ENCODE measurements around the gene PRR15L. TPM values are rescaled to one million over a fixed set of nuclear protein-coding genes. Genes with fewer than 3 reads are reported as not detected.
"Not testable (repeated sequence)": the region's sequence is repeated elsewhere in the genome, so short reads cannot be mapped to it uniquely, and the experiment has no call there.

PRR15L gene
- total and polyA plus RNA-seq, 12 donors = 0.03 to 0.24 (median 0.19) TPM; not detected in 9

DNA sequence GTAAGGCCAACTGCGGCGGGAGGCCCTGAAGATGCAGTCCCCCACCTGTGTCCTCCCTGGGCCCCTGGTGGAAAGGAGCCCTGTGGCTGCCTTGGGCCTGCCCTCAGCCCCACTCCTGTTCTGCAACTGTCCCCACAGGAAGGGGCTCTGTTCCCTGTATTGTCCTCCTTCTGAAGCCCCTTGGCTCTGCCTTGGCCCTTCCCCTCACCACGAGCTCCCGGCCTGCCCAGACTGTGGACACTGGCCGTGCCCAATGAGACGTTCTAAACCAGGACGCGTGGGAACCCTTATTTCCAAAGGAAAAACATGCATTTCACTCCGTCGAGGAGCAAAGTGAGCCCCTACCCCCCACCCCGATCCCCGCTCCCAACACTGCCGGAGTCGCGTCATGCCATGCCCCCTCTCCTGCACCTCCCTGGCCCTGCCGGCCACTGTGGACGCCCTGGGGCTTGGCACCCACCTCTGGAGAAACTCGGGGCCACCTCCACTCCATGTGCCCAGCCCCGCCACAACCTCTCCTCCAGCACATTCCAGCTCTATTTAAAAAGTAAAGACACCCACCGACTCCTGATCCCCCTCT, 29.8 kb downstream of the PRR15L start:
- H3K27ac ChIP-seq = no peak overlapping the region

DNA sequence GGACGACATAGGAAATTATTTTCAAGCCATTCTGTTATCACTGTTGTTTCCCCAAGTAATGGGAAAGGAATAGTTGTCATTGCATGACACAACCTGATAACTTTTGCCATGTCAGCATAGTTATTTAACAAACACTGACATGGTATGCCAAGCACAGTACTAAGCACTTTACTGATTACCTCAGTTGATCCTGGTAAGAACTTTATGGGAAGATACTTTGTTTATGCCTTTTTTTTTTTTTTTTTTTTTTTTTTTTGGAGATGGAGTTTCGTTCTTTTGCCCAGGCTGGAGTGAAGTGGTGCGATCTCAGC, 32.0 kb downstream of the PRR15L start:
- Histone ChIP-seq H3K36me3 (replicated peaks in 1 of 2) (peaks cover 0 to 57% of the 10 kb centered on the region in 2 donors), H3K27me3 (no peaks in the 10 kb centered on the region), H3K9me3 (replicated peaks in 1 of 3) (no peaks in the 10 kb centered on the region), H3K4me3 (no peak overlapping the region), H3K27ac (no peak overlapping the region), H3K4me1 (replicated peaks in 1 of 2) (peaks cover 0 to 8% of the 10 kb centered on the region in 2 donors)
- TF ChIP-seq, protein P1, sequence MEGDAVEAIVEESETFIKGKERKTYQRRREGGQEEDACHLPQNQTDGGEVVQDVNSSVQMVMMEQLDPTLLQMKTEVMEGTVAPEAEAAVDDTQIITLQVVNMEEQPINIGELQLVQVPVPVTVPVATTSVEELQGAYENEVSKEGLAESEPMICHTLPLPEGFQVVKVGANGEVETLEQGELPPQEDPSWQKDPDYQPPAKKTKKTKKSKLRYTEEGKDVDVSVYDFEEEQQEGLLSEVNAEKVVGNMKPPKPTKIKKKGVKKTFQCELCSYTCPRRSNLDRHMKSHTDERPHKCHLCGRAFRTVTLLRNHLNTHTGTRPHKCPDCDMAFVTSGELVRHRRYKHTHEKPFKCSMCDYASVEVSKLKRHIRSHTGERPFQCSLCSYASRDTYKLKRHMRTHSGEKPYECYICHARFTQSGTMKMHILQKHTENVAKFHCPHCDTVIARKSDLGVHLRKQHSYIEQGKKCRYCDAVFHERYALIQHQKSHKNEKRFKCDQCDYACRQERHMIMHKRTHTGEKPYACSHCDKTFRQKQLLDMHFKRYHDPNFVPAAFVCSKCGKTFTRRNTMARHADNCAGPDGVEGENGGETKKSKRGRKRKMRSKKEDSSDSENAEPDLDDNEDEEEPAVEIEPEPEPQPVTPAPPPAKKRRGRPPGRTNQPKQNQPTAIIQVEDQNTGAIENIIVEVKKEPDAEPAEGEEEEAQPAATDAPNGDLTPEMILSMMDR (IDR thresholded peaks at IDR 0.05) = no peak
- no peak for TF ChIP-seq POLR2A (IDR thresholded peaks at IDR 0.05)
- 86 to 92% (median 88%) methylated on average over 3 of the region's 3 CpGs for WGBS, 4 donors
- DNase-seq = no peak
- intact Hi-C loops (cut with DNase I) = no loop called here

More for the DNA sequence above, 29.8 kb downstream of the PRR15L start:
- H3K4me1 ChIP-seq (replicated peaks in 1 of 2) = peaks cover 0 to 8% of the 10 kb centered on the region in 2 donors
- WGBS, 4 donors = 91 to 95% (median 93%) methylated on average over 16 to 20 of the region's 20 CpGs
- DNase-seq = no peak
- no peak for TF ChIP-seq POLR2A (IDR thresholded peaks at IDR 0.05)
- TF ChIP-seq, protein P1 (IDR thresholded peaks at IDR 0.05) = no peak
- intact Hi-C loops (cut with DNase I) = no loop called here
- H3K36me3 ChIP-seq (replicated peaks in 1 of 2) = peaks cover 0 to 53% of the 10 kb centered on the region in 2 donors
- H3K27me3 ChIP-seq = no peaks in the 10 kb centered on the region
- H3K4me3 ChIP-seq = no peak overlapping the region
- H3K9me3 ChIP-seq (replicated peaks in 1 of 3) = no peaks in the 10 kb centered on the region

DNA sequence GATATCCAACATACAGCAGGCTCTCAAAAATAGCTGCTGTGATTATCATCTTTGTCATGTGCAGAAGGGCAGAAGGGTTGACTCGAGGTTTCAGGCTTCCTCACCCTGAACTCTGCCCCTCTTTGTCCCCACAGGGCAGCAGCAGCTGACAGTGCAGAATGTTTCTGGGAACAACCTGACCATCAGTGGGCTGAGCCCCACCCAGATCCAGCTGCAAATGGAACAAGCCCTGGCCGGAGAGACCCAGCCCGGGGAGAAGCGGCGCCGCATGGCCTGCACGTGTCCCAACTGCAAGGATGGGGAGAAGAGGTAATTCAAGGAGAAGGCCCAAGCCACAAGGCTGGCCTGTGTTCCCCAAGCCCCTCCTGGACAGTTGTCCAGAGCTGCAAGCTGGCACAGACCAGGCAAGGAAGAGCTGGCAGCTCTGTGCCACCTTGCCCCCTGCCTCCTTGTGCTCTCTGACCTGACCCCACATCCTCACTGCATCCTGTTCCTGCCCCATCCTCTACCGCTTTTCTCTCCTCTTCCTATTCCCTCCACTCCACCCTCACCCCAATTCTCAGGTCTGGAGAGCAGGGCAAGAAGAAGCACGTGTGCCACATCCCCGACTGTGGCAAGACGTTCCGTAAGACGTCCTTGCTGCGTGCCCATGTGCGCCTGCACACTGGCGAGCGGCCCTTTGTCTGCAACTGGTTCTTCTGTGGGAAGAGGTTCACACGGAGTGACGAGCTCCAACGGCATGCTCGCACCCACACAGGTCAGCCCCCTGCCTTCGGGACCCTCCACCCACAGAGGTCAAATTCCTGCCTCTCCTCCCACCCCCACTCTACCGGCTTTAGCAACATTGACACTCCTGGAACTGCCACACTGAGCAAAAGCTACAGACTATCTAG, 32.7 kb downstream of the PRR15L start:
- H3K4me1 ChIP-seq (replicated peaks in 1 of 2) = peaks cover 0 to 8% of the 10 kb centered on the region in 2 donors
- WGBS, 4 donors = 85 to 92% (median 87%) methylated on average over 23 of the region's 23 CpGs
- H3K27ac ChIP-seq = no peak overlapping the region
- DNase-seq = no peak
- no peaks in the 10 kb centered on the region for H3K9me3 ChIP-seq (replicated peaks in 1 of 3)
- H3K27me3 ChIP-seq = no peaks in the 10 kb centered on the region
- H3K4me3 ChIP-seq = no peak overlapping the region
- TF ChIP-seq POLR2A (IDR thresholded peaks at IDR 0.05) = no peak
- TF ChIP-seq, protein P1 (IDR thresholded peaks at IDR 0.05) = no peak
- peaks cover 0 to 53% of the 10 kb centered on the region in 2 donors for H3K36me3 ChIP-seq (replicated peaks in 1 of 2)
- intact Hi-C loops (cut with DNase I) = no loop called here

DNA sequence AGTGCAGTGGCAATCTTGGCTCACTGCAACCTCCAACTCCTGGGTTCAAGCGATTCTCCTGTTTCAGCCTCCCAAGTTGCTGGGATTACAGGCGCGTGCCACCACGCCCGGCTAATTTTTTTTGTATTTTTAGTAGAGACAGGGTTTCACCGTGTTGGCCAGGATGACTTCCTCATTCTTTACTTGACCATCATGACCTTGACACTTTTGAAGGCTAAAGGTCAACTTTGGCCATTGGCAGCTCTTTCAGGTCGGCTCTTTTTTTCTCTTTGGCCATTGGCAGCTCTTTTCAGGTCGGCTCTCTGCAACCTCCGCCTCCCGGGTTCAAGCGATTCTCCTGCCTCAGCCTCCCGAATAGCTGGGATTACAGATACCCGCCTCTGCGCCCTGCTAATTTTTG, 37.8 kb downstream of the PRR15L start:
- intact Hi-C loops (cut with DNase I); DNase-seq; H3K27me3 ChIP-seq; H3K4me1 ChIP-seq (replicated peaks in 1 of 2); H3K27ac ChIP-seq; H3K4me3 ChIP-seq; H3K9me3 ChIP-seq (replicated peaks in 1 of 3): not testable (repeated sequence)
- peaks cover 0 to 27% of the 10 kb centered on the region in 2 donors for H3K36me3 ChIP-seq (replicated peaks in 1 of 2)
- WGBS, 4 donors = 91 to 93% (median 92%) methylated on average over 14 of the region's 14 CpGs

Measured in adrenal gland (tissue), 12 donors.